ENCODE measurements around the gene USP49.

The USP49 gene

GRCh38 chr6:41763470-41763869 is 131.7 kb downstream of the USP49 start:
- no peak overlapping the region for H3K27ac ChIP-seq
- TF ChIP-seq ZFX (IDR thresholded peaks at IDR 0.05; ENCODE audit: borderline replicate concordance): no peak
- TF ChIP-seq CTCF (IDR thresholded peaks at IDR 0.05): no peak

DNA sequence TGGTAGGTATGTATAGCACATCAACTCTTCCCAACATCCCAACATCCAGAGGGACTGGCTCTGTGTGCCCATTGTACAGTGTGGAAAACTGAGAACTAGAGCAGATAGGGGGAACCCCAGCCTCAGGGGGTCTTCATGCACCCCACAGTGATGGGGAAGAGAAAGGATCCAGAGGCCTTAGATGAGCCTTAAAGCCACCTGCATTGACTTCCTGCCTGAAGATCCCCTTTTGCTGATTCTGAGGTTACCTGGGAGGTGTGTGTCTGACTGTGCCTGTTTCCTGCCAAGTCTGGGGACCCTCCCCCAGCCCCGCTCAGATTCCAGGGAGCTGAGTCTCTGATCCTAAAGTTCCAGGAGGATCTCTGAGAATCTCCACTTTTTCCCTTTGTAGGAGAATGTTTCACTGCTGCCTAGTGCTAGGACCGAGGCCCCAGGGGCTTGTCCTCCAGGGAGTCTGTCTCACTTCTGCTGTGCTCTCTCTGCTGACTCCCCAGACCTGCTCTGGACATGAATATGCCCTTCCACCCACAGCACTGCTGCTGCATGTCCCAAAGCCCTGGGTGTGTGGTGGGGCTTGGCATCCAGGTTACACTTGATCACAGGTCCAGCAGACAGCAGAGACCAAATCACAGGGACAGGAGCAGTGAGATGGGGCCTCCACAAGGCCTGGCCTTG is 135.1 kb downstream of the USP49 start:
- H3K27ac ChIP-seq: no peak overlapping the region
- TF ChIP-seq CTCF (IDR thresholded peaks at IDR 0.05) (no peak), ZFX (IDR thresholded peaks at IDR 0.05; ENCODE audit: borderline replicate concordance) (no peak)

DNA sequence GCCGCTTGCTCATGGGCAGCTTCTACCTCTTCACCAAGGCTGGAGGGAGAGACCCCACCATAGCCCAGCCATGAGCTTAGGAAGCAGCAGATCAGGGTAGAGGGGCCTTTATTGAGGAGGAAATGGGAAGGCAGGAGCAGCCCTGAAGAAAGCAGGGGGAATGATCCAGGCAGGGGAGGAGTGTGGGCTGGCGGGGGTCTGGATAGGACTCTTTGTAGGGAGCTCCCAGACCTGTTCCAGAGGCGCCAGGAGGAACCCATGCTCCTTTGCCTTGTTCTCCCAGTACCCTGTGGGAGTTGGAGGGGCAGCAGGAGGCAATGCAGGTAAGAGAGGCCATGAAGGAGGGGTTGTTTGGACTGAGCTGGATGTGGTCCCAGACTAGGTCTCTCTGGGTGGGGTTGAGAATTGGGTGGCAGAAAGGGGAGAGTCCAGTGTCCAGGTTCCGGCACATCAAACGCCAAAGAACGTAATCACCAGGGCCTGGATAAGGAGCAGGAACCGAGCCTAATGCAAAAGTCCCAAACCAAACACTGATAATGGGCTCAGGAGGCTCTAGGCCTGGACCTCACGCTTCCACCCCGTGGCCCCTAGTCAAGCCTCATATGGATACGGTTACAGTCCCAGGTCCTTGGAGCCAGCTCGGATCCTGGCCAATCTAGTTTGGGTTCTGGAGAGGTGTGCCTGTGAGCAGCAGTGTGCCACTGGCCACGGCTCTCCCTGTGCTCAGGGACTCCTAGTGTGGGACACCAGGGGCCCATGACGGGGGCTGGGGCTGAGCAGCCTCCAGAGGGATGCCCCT is 135.9 kb downstream of the USP49 start:
- H3K27ac ChIP-seq: no peak overlapping the region
- TF ChIP-seq CTCF (IDR thresholded peaks at IDR 0.05): no peak
- no peak for TF ChIP-seq ZFX (IDR thresholded peaks at IDR 0.05; ENCODE audit: borderline replicate concordance)

GRCh38 chr6:41758641-41759035 is 136.5 kb downstream of the USP49 start:
- no peak for TF ChIP-seq CTCF (IDR thresholded peaks at IDR 0.05)
- TF ChIP-seq ZFX (IDR thresholded peaks at IDR 0.05; ENCODE audit: borderline replicate concordance): no peak
- no peak overlapping the region for H3K27ac ChIP-seq

DNA sequence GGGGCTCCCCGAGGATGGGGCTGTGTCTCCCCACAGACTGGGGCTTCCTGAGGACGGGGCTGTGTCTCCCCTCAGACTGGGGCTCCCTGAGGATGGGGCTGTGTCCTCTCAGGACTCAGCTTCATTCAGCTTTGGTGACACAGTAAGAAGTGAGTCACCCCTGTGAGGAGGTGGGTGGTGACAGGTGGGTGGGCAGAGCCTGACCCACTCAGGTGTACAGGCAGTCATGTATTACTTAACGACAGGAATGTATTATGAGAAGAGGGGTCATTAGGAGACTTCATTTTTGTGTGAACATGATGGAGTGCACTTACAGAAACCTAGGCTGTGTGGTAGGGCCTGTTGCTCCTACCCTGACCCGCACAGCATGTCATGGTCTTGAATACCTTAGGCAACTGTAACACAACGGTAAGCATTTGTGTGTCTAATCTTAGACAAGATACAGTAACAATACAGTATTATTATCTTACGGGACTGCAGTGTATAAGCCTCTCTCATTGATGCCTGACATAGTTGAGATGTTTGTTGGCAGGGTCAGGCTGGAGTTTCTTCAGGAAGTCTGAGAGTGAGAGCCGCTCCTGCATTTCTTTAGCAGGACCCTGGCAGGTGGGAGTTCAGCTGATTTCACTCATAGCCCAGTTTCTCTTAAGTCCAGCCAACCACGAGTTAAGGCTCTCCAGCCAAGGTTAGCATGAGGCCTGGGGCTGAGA is 137.1 kb downstream of the USP49 start:
- TF ChIP-seq ZFX (IDR thresholded peaks at IDR 0.05; ENCODE audit: borderline replicate concordance) (no peak), CTCF (IDR thresholded peaks at IDR 0.05) (no peak)
- no peak overlapping the region for H3K27ac ChIP-seq

GRCh38 chr6:41757271-41757670 is 137.9 kb downstream of the USP49 start:
- no peak for TF ChIP-seq CTCF (IDR thresholded peaks at IDR 0.05)
- TF ChIP-seq ZFX (IDR thresholded peaks at IDR 0.05; ENCODE audit: borderline replicate concordance): no peak
- no peak overlapping the region for H3K27ac ChIP-seq

All from 22Rv1 (cell line).